ENCODE data around the gene SLC16A6.
A peak's percentile ranks its signal among the peaks of the same experiment; 100 is the strongest.
"Not testable (repeated sequence)": the region's sequence is repeated elsewhere in the genome, so short reads cannot be mapped to it uniquely, and the experiment has no call there.

SLC16A6 gene

GRCh38 chr17:68246271-68247028 is 44.5 kb downstream of the SLC16A6 start:
- DNase-seq = no peak

GRCh38 chr17:68239632-68240366 is 51.1 kb downstream of the SLC16A6 start:
- no peak for DNase-seq

GRCh38 chr17:68238871-68239253 is 52.1 kb downstream of the SLC16A6 start:
- DNase-seq = peak; percentile 34

- peak; percentile 74 for DNase-seq
Measured at GRCh38 chr17:68238164-68238870, 52.6 kb downstream of the SLC16A6 start.

GRCh38 chr17:68237369-68238163 is 53.4 kb downstream of the SLC16A6 start:
- DNase-seq = peak; percentile 78

GRCh38 chr17:68235336-68235791 is 55.6 kb downstream of the SLC16A6 start:
- DNase-seq = not testable (repeated sequence)

- peak; percentile 81 for DNase-seq
Measured at GRCh38 chr17:68234726-68235335, 56.1 kb downstream of the SLC16A6 start.

- DNase-seq = not testable (repeated sequence)
Measured at GRCh38 chr17:68232741-68233140, 58.2 kb downstream of the SLC16A6 start.

GRCh38 chr17:68231541-68231940 is 59.4 kb downstream of the SLC16A6 start:
- DNase-seq = no peak

GRCh38 chr17:68231131-68231530 is 59.8 kb downstream of the SLC16A6 start:
- not testable (repeated sequence) for DNase-seq

GRCh38 chr17:68229619-68230018 is 61.3 kb downstream of the SLC16A6 start:
- no peak for DNase-seq

GRCh38 chr17:68228817-68229570 is 61.9 kb downstream of the SLC16A6 start:
- no peak for DNase-seq

GRCh38 chr17:68228039-68228680 is 62.8 kb downstream of the SLC16A6 start:
- DNase-seq = not testable (repeated sequence)

- DNase-seq = not testable (repeated sequence)
Measured at GRCh38 chr17:68225055-68225454, 65.9 kb downstream of the SLC16A6 start.

GRCh38 chr17:68222606-68223005 is 68.3 kb downstream of the SLC16A6 start:
- DNase-seq = no peak

- DNase-seq = no peak
Measured at GRCh38 chr17:68221786-68222185, 69.1 kb downstream of the SLC16A6 start.

- not testable (repeated sequence) for DNase-seq
Measured at GRCh38 chr17:68220786-68221185, 70.1 kb downstream of the SLC16A6 start.

GRCh38 chr17:68220186-68220585 is 70.7 kb downstream of the SLC16A6 start:
- not testable (repeated sequence) for DNase-seq

GRCh38 chr17:68219429-68219828 is 71.5 kb downstream of the SLC16A6 start:
- not testable (repeated sequence) for DNase-seq
